Measurements from ENCODE around the gene NCOA3.

GRCh38 chr20:47698142-47698541, 196.5 kb downstream of the NCOA3 start:
- TF ChIP-seq EZH2phosphoT487 (IDR thresholded peaks at IDR 0.05; ENCODE audit: borderline replicate concordance): no peak
- TF ChIP-seq, protein P1, sequence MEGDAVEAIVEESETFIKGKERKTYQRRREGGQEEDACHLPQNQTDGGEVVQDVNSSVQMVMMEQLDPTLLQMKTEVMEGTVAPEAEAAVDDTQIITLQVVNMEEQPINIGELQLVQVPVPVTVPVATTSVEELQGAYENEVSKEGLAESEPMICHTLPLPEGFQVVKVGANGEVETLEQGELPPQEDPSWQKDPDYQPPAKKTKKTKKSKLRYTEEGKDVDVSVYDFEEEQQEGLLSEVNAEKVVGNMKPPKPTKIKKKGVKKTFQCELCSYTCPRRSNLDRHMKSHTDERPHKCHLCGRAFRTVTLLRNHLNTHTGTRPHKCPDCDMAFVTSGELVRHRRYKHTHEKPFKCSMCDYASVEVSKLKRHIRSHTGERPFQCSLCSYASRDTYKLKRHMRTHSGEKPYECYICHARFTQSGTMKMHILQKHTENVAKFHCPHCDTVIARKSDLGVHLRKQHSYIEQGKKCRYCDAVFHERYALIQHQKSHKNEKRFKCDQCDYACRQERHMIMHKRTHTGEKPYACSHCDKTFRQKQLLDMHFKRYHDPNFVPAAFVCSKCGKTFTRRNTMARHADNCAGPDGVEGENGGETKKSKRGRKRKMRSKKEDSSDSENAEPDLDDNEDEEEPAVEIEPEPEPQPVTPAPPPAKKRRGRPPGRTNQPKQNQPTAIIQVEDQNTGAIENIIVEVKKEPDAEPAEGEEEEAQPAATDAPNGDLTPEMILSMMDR (conservative IDR thresholded peaks at IDR 0.05; ENCODE audit: low read length): no peak
